Effector memory CD4-positive, alpha-beta T cell (primary cell): ENCODE data around the gene ZNF587.
"Not testable (repeated sequence)": the region's sequence is repeated elsewhere in the genome, so short reads cannot be mapped to it uniquely, and the experiment has no call there.

Experiments
- DNase-seq, 3 donors: peaks; one replicate each; pipeline ENCODE4 v3.0.0-alpha.2; 2020
- H3K27ac ChIP-seq: 2 replicates; pipeline ENCODE4 v1.7.0; 2013; ENCODE audit warnings: mild to moderate bottlenecking, low read length, moderate library complexity; ENCODE audit not compliant: insufficient read depth, poor library complexity, severe bottlenecking
- H3K27me3 ChIP-seq: replicated peaks from 2 replicates; pipeline ENCODE4 v1.7.0; 2013; ENCODE audit warnings: mild to moderate bottlenecking, low read length; ENCODE audit not compliant: insufficient read depth, control insufficient read depth, poor library complexity, severe bottlenecking
- H3K36me3 ChIP-seq: 2 replicates; pipeline ENCODE4 v1.7.0; 2013; ENCODE audit warnings: mild to moderate bottlenecking, low read length, moderate library complexity; ENCODE audit not compliant: control insufficient read depth, insufficient read depth
- H3K4me1 ChIP-seq: 2 replicates; pipeline ENCODE4 v1.7.0; 2013; ENCODE audit warnings: low read length, mild to moderate bottlenecking; ENCODE audit not compliant: control insufficient read depth, insufficient read depth, poor library complexity, severe bottlenecking
- H3K4me3 ChIP-seq: 2 replicates; pipeline ENCODE4 v1.7.0; 2013; ENCODE audit warnings: low read length, low read depth, mild to moderate bottlenecking; ENCODE audit not compliant: insufficient read depth, poor library complexity, severe bottlenecking
- H3K9me3 ChIP-seq: 2 replicates; pipeline ENCODE4 v1.7.0; 2013; ENCODE audit warnings: mild to moderate bottlenecking, low read length, moderate library complexity; ENCODE audit not compliant: control insufficient read depth
- total RNA-seq, 3 donors: gene quantifications; one replicate each; lab custom pipeline; 2026; lab: John Stamatoyannopoulos, UW

ZNF587 gene
- 48.2 to 56.6 (median 50.5) reads per million in 3 donors for total RNA-seq

GRCh38 chr19:57849666-57850473 lies at the start of gene ZNF587:
TSS of gene ZNF587 (plus strand) at chr19:57849859. CDS start at chr19:57850039, 180 bp downstream.
- Histone ChIP-seq H3K4me3 (peak within 1 kb of the TSS; percentile 60), H3K27ac (peak within 1 kb of the TSS; percentile 77)
- peak; percentile 73 to 79 (median 75) for DNase-seq
- not testable (repeated sequence) for H3K4me1 ChIP-seq, H3K9me3 ChIP-seq, H3K27me3 ChIP-seq, H3K36me3 ChIP-seq

- DNase-seq = no peak
- no peak overlapping the region for H3K4me3 ChIP-seq
- H3K27me3 ChIP-seq = no peaks in the 10 kb centered on the region
- H3K36me3 ChIP-seq = peaks cover 5% of the 10 kb centered on the region
- H3K27ac ChIP-seq = no peak overlapping the region
- peaks cover 3% of the 10 kb centered on the region for H3K4me1 ChIP-seq
- no peaks in the 10 kb centered on the region for H3K9me3 ChIP-seq
Measured at GRCh38 chr19:57800696-57801095, 49.0 kb upstream of the ZNF587 start.

GRCh38 chr19:57802269-57802668 lies 47.4 kb upstream of the ZNF587 start:
- Histone ChIP-seq H3K4me1 (peaks cover 3% of the 10 kb centered on the region), H3K4me3 (no peak overlapping the region), H3K27ac (no peak overlapping the region), H3K27me3 (no peaks in the 10 kb centered on the region), H3K36me3 (no peaks in the 10 kb centered on the region), H3K9me3 (no peaks in the 10 kb centered on the region)
- no peak for DNase-seq

GRCh38 chr19:57803265-57803593 lies 46.4 kb upstream of the ZNF587 start:
- Histone ChIP-seq H3K4me1 (peaks cover 3% of the 10 kb centered on the region), H3K27ac (no peak overlapping the region), H3K9me3 (no peaks in the 10 kb centered on the region), H3K36me3 (peaks cover 9% of the 10 kb centered on the region), H3K27me3 (no peaks in the 10 kb centered on the region), H3K4me3 (no peak overlapping the region)
- no peak for DNase-seq

- DNase-seq = no peak
- H3K4me1 ChIP-seq = peaks cover 3% of the 10 kb centered on the region
- no peak overlapping the region for H3K4me3 ChIP-seq
Measured at GRCh38 chr19:57803594-57804325, 45.9 kb upstream of the ZNF587 start.

GRCh38 chr19:57807541-57807940 lies 42.1 kb upstream of the ZNF587 start:
- Histone ChIP-seq H3K27me3 (no peaks in the 10 kb centered on the region), H3K4me1 (peaks cover 3% of the 10 kb centered on the region), H3K9me3 (no peaks in the 10 kb centered on the region), H3K4me3 (no peak overlapping the region), H3K27ac (no peak overlapping the region), H3K36me3 (peaks cover 26% of the 10 kb centered on the region)
- no peak for DNase-seq

More at GRCh38 chr19:57803594-57804325, 45.9 kb upstream of the ZNF587 start:
- H3K27ac ChIP-seq = no peak overlapping the region
- H3K9me3 ChIP-seq = no peaks in the 10 kb centered on the region
- H3K27me3 ChIP-seq = no peaks in the 10 kb centered on the region
- H3K36me3 ChIP-seq = peaks cover 13% of the 10 kb centered on the region

- peaks cover 26% of the 10 kb centered on the region for H3K36me3 ChIP-seq
- H3K4me3 ChIP-seq, H3K9me3 ChIP-seq, H3K27me3 ChIP-seq, H3K27ac ChIP-seq, DNase-seq: not testable (repeated sequence)
- peaks cover 23% of the 10 kb centered on the region for H3K4me1 ChIP-seq
Measured at GRCh38 chr19:57810410-57811295, 39.0 kb upstream of the ZNF587 start.

GRCh38 chr19:57812226-57812625 lies 37.4 kb upstream of the ZNF587 start:
- Histone ChIP-seq H3K36me3 (peaks cover 26% of the 10 kb centered on the region), H3K27ac (no peak overlapping the region), H3K9me3 (no peaks in the 10 kb centered on the region), H3K4me1 (peaks cover 23% of the 10 kb centered on the region), H3K4me3 (no peak overlapping the region), H3K27me3 (no peaks in the 10 kb centered on the region)
- no peak for DNase-seq

- not testable (repeated sequence) for H3K27ac ChIP-seq, H3K4me3 ChIP-seq, H3K27me3 ChIP-seq
Measured at GRCh38 chr19:57812975-57813820, 36.5 kb upstream of the ZNF587 start.

More at GRCh38 chr19:57812975-57813820, 36.5 kb upstream of the ZNF587 start:
- DNase-seq, H3K9me3 ChIP-seq: not testable (repeated sequence)
- Histone ChIP-seq H3K4me1 (peaks cover 23% of the 10 kb centered on the region), H3K36me3 (peaks cover 18% of the 10 kb centered on the region)
